Measurements from ENCODE around the gene C2orf78. TPM values are rescaled to one million over a fixed set of nuclear protein-coding genes. Genes with fewer than 3 reads are reported as not detected.

The C2orf78 gene
- total and polyA plus RNA-seq, 9 of the 15 experiments (the other 6 are each of a cell fraction or from before 2014, with no cell fraction given), result 0.04 to 0.28 (median 0.20) TPM

- TF ChIP-seq MYC (IDR thresholded peaks at IDR 0.05; ENCODE audit: low read depth, low read length) (peak; percentile 63), MYC (CRISPR knock-in tag; IDR thresholded peaks at IDR 0.05; ENCODE audit: borderline replicate concordance, low read depth) (peak; percentile 22; the same call in 1 of the 2 replicates), ARHGAP35 (IDR thresholded peaks at IDR 0.05; ENCODE audit: partially characterized antibody) (no peak), TAF1 (IDR thresholded peaks at IDR 0.05; ENCODE audit: control insufficient read depth, extremely low read depth, insufficient read depth, low read length, severe bottlenecking) (peak; percentile 89), ZNF57 (CRISPR knock-in tag; IDR thresholded peaks at IDR 0.05) (no peak), ZFPM2 (CRISPR knock-in tag; IDR thresholded peaks at IDR 0.05) (0 out of 2 replicates have a peak, but pooled peaks have one; percentile 31), GATAD2A (IDR thresholded peaks at IDR 0.05) (no peak), CEBPG (CRISPR knock-in tag; IDR thresholded peaks at IDR 0.05) (no peak), CEBPG (tag; conservative IDR thresholded peaks at IDR 0.05 in 1 of 2, IDR thresholded peaks at IDR 0.05 in 1 of 2) (no peak), POLR2AphosphoS2 (IDR thresholded peaks at IDR 0.05; ENCODE audit: low read length) (peak; percentile 80; the same call in 1 of the 2 replicates), ZNF318 (IDR thresholded peaks at IDR 0.05; ENCODE audit: borderline replicate concordance in 1 of 2, low read depth in 1 of 2) (0 out of 4 replicates have a peak, but pooled peaks of 1 of the 2 experiments have one; percentile 18), KDM4B (IDR thresholded peaks at IDR 0.05; ENCODE audit: borderline replicate concordance in 2 of 2, low read depth in 1 of 2) (peak in 1 of 2 experiments; percentile 99; a peak in 2 of 4 replicates), BRF1 (IDR thresholded peaks at IDR 0.05; ENCODE audit: borderline replicate concordance, extremely low read depth, insufficient read length) (no peak)
- TF ChIP-seq, protein P1, sequence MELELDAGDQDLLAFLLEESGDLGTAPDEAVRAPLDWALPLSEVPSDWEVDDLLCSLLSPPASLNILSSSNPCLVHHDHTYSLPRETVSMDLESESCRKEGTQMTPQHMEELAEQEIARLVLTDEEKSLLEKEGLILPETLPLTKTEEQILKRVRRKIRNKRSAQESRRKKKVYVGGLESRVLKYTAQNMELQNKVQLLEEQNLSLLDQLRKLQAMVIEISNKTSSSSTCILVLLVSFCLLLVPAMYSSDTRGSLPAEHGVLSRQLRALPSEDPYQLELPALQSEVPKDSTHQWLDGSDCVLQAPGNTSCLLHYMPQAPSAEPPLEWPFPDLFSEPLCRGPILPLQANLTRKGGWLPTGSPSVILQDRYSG (tag; conservative IDR thresholded peaks at IDR 0.05; ENCODE audit: low read depth), result peak; percentile 84
- TF ChIP-seq, protein P2, sequence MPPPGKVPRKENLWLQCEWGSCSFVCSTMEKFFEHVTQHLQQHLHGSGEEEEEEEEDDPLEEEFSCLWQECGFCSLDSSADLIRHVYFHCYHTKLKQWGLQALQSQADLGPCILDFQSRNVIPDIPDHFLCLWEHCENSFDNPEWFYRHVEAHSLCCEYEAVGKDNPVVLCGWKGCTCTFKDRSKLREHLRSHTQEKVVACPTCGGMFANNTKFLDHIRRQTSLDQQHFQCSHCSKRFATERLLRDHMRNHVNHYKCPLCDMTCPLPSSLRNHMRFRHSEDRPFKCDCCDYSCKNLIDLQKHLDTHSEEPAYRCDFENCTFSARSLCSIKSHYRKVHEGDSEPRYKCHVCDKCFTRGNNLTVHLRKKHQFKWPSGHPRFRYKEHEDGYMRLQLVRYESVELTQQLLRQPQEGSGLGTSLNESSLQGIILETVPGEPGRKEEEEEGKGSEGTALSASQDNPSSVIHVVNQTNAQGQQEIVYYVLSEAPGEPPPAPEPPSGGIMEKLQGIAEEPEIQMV (tag; conservative IDR thresholded peaks at IDR 0.05; ENCODE audit: low read depth), result peak; percentile 100
Measured at GRCh38 chr2:73736855-73737779, 46.9 kb upstream of the C2orf78 start, which contains the start of gene TPRKB (continued).
